ENCODE results near the gene KIRREL3. TPM values are rescaled to one million over a fixed set of nuclear protein-coding genes. Genes with fewer than 3 reads are reported as not detected.

Gene KIRREL3
- total and polyA plus RNA-seq, 9 of the 15 experiments (the other 6 are each of a cell fraction or from before 2014, with no cell fraction given): 0.04 to 0.10 TPM; not detected in 7

- 0% methylated on average over 3 of the region's 3 CpGs for WGBS (ENCODE audit: insufficient coverage, low coverage, missing lambda C conversion rate)
- FAIRE-seq: no peak
- H3K9me1 ChIP-seq (ENCODE audit: control insufficient read depth, insufficient read depth, low read length): no peaks in the 10 kb centered on the region
- ChIA-PET CTCF (ENCODE audit: low intra/inter-chr PET ratio) (no interaction called here), POLR2A (interaction anchor here (0.5 to 1.3 kb wide), 3 partner anchors 10 to 151 kb away, joined by 3 read pairs; no protein-coding TSS in a partner anchor)
- no peak for ATAC-seq
- no peak for TF ChIP-seq ZNF318 (IDR thresholded peaks at IDR 0.05; ENCODE audit: borderline replicate concordance in 1 of 2, low read depth in 1 of 2)
- TF ChIP-seq SRSF3 (IDR thresholded peaks at IDR 0.05; ENCODE audit: insufficient read depth, low read length): no peak
- H3K27ac ChIP-seq (ENCODE audit: extremely low read depth, low read depth, low read length): no peak overlapping the region
- no TSS peak for BruUV-seq (replicated peaks)
- no peak overlapping the region for H3K4me3 ChIP-seq
- H3K9me3 ChIP-seq (replicated peaks; ENCODE audit: control insufficient read depth, insufficient read depth, low read depth, low read length): no peaks in the 10 kb centered on the region
- H3K9ac ChIP-seq (ENCODE audit: insufficient read depth in 1 of 2, low read depth in 2 of 2, low read length in 2 of 2): no peak overlapping the region
- intact Hi-C loops (cut with micrococcal nuclease): no loop called here
- H4K20me1 ChIP-seq (replicated peaks; ENCODE audit: control insufficient read depth, insufficient read depth, low read length): no peaks in the 10 kb centered on the region; the same call in 1 of the 2 replicates
- H2AFZ ChIP-seq (ENCODE audit: low read depth, low read length): no peak overlapping the region
- H3K27me3 ChIP-seq (ENCODE audit: control insufficient read depth in 2 of 2, insufficient read depth in 2 of 2, low read length in 2 of 2): no peaks in the 10 kb centered on the region
- no peaks in the 10 kb centered on the region for H3K79me2 ChIP-seq (ENCODE audit: control insufficient read depth, insufficient read depth, low read length)
- in situ Hi-C loops (cut with MboI): no loop called here
- no peaks in the 10 kb centered on the region for H3K4me1 ChIP-seq (replicated peaks in 1 of 2; ENCODE audit: control insufficient read depth in 2 of 2, insufficient read depth in 2 of 2, low read length in 2 of 2)
- DNase-seq (ENCODE audit: extremely low read depth in 1 of 4, low spot score in 3 of 4): no peak
- H3K36me3 ChIP-seq (ENCODE audit: control insufficient read depth, insufficient read depth, low read length): no peaks in the 10 kb centered on the region
- no peak overlapping the region for H3K4me2 ChIP-seq (ENCODE audit: insufficient read depth, low read length)
Observed at GRCh38 chr11:126663749-126664592, 336.6 kb downstream of the KIRREL3 start.

Measured in K562 (cell line).